HPDE6-E6E7 (cell line): ENCODE measurements around the gene B9D2.

ENCODE experiments used
- DNase-seq: peaks from one replicate; pipeline ENCODE4 v3.0.0; 2011; ENCODE audit warnings: missing footprints; ENCODE audit errors: extremely low spot score

B9D2 gene

DNA sequence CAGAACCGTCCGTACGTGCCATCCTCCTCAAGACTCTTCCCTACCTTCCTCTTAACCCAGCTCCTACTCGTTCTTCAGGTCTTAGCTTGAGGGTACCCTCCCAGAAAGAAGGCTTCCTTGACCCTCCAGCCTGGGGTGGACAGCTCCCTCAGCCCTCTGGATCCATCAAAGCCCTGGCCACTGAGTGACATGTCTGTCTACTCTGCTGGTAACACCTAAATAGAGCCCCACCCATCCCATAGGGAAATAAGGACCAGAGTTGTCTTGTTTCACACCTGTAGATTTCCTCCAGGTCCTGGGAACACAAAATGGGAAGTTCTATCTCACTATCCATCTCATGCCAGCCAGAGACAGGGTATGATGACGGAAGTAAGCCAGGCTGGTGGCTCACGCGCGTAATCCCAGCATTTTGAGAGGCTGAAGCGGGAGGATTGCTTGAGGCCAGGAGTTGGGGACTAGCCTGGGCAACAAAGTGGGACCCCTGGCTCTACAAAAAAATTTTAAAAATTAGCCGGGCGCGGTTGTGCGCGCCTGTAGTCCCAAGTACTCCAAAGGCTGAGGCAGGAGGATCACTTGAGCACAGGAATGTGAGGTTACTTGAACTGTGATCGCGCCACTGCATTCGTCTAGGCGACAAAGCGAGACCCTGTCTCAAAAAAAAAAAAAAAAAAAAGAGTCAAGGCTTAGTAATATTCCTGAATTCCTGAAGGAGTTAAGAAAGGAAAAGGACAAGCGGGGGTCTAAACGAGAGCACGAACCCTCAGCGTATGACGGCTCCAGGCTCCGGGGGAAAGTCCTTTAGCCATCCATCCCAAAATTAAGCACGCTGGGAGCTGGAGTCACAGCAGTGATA is 54.5 kb downstream of the B9D2 start:
- no peak for DNase-seq

GRCh38 chr19:41308450-41309179 is 55.3 kb downstream of the B9D2 start:
- no peak for DNase-seq

DNA sequence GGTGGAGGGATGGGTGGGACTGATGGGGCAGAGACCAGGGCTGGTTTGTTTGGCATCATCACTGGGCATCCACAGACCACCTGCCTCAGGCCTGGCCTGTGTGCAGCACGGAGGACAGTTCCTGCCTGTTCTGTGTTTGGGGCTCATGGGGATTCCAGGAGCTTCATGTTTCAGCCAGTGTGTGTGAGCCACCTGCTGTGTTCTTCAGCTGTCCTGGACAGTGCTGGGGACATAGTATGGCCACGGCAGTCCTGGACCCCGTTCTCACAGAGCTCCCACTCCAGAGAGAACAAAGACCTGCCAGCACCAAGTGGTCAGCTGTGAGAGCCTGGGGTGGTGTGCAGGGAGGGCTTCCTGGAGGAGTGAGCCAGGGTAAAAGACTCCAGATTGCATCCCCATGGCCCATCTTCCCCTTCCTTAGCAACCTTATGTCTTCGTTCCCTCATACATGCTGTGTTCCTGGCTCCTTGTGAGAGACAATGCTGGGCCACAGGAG is 55.9 kb downstream of the B9D2 start:
- DNase-seq = no peak

- DNase-seq = no peak
Observed at GRCh38 chr19:41307090-41307875, 56.7 kb downstream of the B9D2 start.

GRCh38 chr19:41305927-41306793 is 57.8 kb downstream of the B9D2 start:
- DNase-seq = no peak

- DNase-seq = no peak
Observed at GRCh38 chr19:41304706-41305483, 59.1 kb downstream of the B9D2 start.
